ENCODE data around the gene POLDIP2. TPM values are rescaled to one million over a fixed set of nuclear protein-coding genes. Genes with fewer than 3 reads are reported as not detected.
A peak's percentile ranks its signal among the peaks of the same experiment; 100 is the strongest.

The POLDIP2 gene
- total RNA-seq, 1 experiment from 2014 or later = 121 TPM

GRCh38 chr17:28390563-28390962 lies 33.2 kb upstream of the POLDIP2 start:
- DNase-seq (ENCODE audit: low read depth) = no peak

GRCh38 chr17:28390141-28390540 lies 32.8 kb upstream of the POLDIP2 start:
- DNase-seq (ENCODE audit: low read depth) = no peak

DNA sequence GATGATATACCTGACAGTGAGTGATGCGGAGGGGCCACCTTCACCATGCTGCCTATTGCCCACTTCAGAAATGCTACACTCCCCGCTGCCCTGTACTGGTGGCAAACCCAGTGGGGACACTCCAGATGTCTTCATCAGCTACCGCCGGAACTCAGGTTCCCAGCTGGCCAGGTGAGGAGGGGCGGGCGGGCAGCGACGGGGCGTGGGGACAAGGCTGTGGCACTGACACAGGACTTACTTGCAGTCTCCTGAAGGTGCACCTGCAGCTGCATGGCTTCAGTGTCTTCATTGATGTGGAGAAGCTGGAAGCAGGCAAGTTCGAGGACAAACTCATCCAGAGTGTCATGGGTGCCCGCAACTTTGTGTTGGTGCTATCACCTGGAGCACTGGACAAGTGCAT lies 30.8 kb upstream of the POLDIP2 start:
- no peak for DNase-seq (ENCODE audit: low read depth)

- DNase-seq (ENCODE audit: low read depth) = no peak
Observed at GRCh38 chr17:28386391-28386790, 29.1 kb upstream of the POLDIP2 start.

DNA sequence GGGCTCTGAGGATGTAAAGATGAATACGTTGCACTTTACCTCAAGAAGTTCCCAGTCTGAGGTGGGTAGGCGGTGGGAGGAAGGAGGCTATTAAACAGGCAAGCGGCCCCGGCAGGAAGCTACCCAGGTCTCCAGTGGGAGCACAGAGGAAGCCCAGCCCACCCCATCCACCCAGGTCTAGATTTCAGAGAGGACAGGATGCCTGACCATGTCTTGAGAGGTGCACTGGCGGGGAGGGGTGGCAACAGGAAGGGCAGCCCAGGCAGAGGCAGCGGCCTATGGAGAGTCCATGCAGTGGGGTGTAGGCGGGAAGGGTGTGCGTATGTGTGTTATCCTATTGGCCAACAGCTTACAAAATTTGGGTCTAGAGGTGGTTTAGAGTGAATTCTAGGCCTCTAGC lies 28.1 kb upstream of the POLDIP2 start:
- DNase-seq (ENCODE audit: low read depth) = no peak

DNA sequence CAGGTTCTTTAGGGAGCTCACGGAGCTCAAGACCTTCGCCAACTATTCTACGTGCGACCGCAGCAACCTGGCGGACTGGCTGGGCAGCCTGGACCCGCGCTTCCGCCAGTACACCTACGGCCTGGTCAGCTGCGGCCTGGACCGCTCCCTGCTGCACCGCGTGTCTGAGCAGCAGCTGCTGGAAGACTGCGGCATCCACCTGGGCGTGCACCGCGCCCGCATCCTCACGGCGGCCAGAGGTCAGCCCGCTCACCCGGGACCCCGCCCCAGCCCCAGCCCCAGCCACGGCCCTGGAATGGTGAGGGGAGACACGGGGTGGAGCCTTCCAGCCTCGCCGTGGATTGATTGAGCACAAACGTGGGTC lies 27.7 kb upstream of the POLDIP2 start:
- DNase-seq (ENCODE audit: low read depth) = no peak

DNA sequence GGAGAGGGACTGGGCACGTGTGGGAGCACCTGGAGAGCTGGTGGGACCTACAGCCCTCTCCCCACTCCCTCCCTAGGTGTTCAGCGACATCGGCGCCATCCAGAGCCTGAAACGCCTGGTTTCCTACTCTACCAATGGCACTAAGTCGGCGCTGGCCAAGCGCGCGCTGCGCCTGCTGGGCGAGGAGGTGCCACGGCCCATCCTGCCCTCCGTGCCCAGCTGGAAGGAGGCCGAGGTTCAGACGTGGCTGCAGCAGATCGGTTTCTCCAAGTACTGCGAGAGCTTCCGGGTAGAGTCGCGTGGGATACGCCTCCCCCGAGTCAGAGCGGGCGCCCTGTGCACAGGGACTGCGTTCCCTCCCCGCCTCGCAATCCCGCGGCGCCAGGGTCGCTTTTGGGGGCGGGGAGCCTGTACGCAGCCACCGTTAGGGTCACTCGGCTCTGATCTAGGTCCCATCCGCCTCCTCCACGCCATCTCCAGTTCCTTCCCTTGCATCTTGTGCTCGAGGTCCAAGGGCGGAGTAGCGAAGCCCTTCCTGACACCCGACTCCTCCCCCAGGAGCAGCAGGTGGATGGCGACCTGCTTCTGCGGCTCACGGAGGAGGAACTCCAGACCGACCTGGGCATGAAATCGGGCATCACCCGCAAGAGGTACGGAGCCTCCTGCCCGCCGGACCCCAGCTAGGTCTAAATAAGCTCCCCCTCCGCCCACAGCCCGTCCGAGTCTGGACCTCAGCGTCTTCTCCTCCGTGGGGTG lies 27.1 kb upstream of the POLDIP2 start:
- no peak for DNase-seq (ENCODE audit: low read depth)

DNA sequence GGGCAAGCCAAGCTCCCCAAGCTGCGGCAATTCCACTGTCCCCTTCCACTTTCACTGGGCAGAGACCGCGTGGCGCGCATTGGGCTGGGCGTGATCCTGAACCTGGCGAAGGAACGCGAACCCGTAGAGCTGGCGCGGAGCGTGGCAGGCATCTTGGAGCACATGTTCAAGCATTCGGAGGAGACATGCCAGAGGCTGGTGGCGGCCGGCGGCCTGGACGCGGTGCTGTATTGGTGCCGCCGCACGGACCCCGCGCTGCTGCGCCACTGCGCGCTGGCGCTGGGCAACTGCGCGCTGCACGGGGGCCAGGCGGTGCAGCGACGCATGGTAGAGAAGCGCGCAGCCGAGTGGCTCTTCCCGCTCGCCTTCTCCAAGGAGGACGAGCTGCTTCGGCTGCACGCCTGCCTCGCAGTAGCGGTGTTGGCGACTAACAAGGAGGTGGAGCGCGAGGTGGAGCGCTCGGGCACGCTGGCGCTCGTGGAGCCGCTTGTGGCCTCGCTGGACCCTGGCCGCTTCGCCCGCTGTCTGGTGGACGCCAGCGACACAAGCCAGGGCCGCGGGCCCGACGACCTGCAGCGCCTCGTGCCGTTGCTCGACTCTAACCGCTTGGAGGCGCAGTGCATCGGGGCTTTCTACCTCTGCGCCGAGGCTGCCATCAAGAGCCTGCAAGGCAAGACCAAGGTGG lies 24.0 kb upstream of the POLDIP2 start:
- DNase-seq (ENCODE audit: low read depth) = no peak

DNA sequence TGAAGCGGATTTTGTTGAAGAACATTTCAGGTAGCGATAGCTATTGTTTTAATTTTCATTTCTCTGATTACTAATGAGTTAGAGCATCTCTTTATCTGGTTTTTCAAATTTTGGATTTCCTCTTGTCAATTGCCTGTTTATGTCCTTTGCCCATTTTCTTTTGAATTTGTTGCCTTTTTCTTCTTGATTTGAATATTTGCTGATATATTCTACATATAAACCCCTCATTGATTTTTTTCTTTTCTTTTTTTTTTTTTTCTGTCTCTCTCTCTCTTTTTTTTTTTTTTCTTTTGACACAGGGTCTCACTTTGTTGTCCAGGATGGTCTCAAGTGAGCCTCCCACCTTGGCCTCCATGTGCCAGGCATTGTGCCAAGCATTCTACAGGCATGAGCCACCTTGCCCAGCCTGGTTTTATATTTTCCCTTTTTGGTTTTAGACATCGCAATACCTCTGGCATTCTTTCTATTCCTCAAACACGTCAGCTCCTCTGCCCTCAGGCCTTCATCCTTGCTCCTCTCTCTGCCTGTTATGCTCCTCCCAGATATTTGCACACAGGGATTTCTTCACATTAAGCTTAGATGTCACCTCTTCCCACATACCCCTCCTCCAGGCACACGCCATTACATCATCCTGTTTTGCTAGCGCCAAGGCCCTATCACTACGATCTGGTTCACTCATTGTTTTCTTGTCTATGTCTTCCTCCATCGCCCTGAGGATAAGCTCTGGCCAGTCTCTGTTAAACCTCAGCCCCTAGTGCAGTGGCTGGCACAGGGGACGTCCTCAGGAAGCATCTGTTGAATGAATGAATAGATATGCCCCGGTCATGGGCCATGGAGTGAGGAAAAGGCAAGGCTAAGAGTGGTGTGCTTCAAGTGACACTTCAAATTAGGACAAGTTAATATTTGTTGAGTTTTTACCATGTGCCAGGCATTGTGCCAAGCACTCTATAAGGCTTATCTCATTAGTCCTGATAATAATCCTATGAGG lies 22.8 kb upstream of the POLDIP2 start:
- peak; percentile 97 for DNase-seq (ENCODE audit: low read depth)

DNA sequence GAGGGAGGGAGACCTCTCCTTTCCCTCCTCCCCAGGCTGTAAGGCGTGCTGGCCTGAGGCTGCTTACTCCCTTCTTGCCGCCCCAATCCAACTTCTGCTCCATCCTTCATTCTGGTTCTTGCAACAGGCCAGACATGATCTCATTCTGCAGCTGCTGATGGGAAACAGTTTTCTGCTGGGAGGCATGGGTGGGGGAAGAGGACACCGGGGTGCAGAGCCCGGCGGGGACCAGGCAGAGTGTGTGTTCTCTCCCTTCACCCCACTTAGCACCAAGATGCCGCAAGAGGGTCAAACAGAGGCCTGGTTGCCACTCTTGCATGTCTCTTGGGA lies 15.6 kb upstream of the POLDIP2 start:
- no peak for DNase-seq (ENCODE audit: low read depth)

DNA sequence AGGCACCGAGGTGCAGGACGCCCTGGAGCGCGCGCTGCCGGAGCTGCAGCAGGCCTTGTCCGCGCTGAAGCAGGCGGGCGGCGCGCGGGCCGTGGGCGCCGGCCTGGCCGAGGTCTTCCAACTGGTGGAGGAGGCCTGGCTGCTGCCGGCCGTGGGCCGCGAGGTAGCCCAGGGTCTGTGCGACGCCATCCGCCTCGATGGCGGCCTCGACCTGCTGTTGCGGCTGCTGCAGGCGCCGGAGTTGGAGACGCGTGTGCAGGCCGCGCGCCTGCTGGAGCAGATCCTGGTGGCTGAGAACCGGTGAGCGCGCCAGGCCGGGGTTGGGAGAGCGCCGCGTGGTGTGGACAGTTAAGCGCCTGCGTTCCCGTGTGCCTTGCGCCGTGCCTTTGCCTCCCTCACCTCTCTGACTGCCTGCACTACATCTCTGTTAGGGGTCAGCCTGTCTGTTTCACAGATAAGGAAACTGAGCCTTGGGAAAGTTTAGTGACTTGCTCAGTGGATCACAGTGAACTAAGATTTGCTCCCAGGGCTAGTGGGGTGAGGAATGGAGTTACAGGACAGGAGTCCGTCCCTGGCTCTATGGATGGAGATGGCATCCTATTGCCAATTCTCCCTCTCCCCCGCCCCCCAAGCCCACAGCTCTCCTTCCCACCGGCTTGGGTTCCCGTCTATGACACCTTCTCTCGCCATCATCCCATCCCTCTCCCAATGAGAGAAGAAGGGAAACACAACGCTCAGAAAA lies 15.0 kb upstream of the POLDIP2 start:
- DNase-seq (ENCODE audit: low read depth) = peak; percentile 30

DNA sequence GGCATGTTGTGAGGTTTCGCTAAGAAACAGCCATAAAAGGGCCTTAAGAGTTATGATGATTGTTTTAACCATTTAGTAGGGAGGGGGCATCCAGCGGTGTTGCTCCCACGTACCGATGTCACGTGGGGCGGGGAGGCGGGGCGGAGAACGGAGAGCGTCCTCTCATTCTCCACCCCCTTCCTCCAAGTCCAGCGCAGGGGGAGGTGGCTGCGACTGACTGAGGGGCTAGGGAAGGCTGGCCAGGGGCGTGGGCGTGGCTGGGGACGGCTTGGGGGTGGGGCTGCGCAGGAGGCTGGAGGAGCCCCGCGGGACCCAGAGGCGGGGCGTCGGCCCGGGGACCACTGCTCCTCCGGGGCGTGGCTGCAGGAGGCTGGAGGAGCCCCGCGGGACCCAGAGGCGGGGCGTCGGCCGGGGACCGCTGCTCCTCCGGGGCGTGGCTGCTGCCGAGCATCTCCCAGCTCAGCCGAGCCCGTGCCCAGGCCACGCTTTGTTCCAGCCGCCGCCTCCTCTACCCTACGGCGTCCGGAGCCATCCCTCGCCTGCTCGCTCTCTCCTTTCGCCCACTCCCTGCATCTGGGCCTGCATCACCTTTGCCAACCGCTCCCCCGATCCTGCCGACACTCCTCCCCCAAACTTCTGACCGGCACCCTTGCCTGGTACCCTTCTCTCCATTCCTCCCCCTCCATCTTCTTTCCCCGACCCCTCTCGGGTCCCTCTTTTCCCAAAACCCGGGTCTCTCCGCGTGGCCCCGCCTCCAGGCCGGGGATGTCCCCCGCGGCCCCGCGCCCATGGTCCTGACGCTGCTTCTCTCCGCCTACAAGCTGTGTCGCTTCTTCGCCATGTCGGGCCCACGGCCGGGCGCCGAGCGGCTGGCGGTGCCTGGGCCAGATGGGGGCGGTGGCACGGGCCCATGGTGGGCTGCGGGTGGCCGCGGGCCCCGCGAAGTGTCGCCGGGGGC lies 14.2 kb upstream of the POLDIP2 start, which contains the start of gene SARM1:
Gene SARM1, plus strand, starts transcription at position 450 of the 958 bp plus-strand sequence. Its CDS starts 339 bp downstream, at position 789.
- peak; percentile 80 for DNase-seq (ENCODE audit: low read depth)

DNA sequence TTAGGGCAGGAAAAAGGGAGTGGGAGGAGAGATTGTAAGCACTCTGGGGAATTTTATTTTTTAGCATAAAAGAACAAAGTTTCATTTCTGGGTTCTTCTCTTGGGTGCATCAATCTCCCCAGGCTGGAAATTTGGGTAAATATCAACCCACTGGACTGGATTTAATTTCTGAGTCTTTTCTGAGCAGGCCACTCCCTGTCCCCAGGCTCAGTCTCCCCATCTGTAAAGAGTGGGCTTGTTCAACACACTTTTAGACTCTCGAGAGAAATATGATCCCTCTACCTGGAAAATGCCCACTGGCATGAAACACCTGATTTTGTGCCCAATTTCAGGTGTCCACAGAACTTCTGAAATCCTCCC lies 13.4 kb upstream of the POLDIP2 start:
- no peak for DNase-seq (ENCODE audit: low read depth)

DNA sequence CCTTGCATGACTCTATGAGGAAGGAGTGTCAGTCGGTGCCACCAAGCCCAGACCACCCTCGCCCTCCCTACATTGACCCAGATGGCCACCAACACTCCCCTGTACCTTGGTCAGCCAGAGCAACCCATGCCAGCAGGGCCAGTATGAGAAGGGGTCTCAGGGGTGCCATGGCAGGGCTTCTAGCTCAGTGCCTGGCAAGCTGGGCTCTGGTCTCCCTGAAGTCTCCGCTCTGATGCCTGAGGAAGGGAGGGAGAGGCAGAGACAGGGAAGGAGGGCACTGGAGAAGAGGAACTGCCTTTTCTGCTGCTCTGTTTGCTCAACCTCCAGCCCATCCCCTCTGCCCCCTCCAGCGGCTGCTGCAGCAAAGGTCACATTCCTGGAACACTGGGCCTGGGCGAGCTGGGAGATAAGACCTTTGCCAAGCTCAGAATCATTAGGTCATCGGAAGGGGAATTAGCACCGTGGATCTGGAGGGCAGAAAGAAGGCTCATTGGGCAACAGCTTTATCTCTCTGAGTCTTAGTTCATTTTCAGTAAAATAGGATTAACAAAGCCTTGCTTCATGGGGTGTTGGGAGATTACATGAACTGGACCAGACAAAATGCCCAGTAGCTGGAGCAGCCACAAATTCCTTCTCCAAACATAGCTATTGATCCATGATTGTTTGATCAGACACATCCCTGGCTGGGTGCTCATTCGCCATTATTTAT lies 12.9 kb upstream of the POLDIP2 start, which contains the start of gene VTN:
Gene VTN, minus strand, starts transcription at position 273 of the 709 bp plus-strand sequence. Its CDS starts 104 bp downstream, at position 169.
- DNase-seq (ENCODE audit: low read depth) = peak; percentile 46

DNA sequence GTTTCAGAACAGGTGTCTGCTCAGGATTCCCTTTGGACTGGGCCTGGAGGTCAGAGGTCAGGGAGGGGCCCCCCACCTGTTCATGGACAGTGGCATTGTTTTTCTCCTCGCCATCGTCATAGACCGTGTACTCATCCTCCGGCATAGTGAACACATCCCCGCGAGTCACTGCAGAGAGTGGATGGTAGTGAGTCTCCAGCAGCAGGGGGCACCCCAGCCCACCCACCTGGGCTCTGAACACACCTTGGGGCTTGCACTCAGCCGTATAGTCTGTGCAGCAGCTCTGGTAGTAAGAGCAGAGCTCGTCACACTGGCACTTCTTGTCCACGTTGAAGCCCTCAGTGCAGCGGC lies 12.3 kb upstream of the POLDIP2 start:
- DNase-seq (ENCODE audit: low read depth) = no peak

DNA sequence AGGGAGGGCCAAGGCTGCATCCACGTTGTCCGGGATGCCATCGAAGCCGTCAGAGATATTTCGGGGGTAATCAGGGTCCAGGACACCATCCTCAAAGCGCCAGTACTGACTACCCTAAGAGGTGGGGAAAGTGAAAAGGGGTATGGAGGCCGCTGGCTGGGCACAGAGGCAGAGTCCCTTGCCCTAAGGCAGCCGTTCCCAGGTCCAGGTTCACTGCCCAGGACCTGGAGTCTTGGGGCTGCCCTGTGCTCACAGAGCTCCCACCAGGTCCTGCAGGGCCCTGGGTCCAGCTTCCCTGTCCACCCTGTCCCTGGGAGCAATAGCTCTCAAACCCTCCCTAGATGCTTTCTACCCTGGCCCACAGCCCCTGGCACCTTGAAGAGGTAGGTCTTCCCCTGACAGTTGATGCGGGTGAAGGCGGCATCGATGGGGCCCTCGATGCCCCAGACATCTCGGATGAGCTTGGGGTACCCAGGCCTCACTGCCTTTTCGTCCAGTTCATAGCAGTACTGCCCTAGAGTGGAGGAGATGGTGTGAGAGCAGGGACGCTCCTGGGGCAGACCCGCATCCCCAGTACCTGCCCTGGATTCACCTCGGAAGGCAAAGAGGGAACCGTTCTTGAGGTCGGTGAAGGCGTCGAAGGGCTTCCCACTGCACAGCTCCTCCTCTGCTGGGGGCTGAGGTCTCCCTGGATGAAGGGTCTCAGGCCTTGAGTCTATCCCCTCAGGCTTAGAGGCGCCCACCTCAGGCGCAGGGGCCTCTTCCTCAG lies 11.8 kb upstream of the POLDIP2 start:
- DNase-seq (ENCODE audit: low read depth) = no peak

- DNase-seq (ENCODE audit: low read depth) = no peak
Observed at GRCh38 chr17:28368306-28368831, 11.0 kb upstream of the POLDIP2 start.

DNA sequence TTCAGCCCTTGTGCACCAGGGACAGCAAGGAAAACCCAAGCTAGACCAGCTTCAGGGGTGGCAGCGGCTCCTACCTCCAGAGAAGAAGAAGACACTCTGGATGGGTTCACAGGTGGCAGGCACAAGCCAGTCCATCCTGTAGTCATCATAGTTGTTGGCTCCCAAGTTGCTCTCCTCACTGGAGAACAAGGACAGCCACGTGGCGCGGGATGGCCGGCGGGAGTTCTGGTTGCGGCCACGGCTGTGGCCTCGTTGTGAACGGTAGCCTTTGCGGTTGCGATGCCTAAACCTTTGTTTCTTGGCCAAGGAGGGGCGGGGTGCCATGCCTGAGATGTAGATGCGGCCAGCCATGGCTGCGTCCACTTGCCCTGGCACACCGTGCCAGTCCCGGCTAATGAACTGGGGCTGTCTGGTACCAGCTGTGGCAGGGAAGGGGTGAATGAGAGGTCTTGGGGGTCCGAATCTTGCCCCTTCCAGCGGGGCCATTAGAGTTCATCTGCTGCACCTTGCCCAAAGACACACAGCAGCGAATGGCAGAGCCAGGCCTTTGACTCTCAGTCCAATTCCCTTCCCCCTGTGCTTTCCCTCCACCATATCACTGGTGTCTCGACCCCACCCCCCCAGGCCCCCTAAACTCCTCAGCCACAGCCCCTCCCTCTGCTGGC lies 10.4 kb upstream of the POLDIP2 start:
- DNase-seq (ENCODE audit: low read depth) = no peak
